Stimulated activated CD8-positive, alpha-beta memory T cell treated with anti-CD3 and anti-CD28 coated beads, Interleukin-15, amount 100 ng/mL, for 1 hour (primary cell): Measurements from ENCODE around the gene ACTL6B.
A peak's percentile ranks its signal among the peaks of the same experiment; 100 is the strongest.

Experiments used
- DNase-seq: peaks from one replicate; pipeline ENCODE4 v3.0.0-alpha.2; 2020; ENCODE audit warnings: low read depth

The ACTL6B gene

DNA sequence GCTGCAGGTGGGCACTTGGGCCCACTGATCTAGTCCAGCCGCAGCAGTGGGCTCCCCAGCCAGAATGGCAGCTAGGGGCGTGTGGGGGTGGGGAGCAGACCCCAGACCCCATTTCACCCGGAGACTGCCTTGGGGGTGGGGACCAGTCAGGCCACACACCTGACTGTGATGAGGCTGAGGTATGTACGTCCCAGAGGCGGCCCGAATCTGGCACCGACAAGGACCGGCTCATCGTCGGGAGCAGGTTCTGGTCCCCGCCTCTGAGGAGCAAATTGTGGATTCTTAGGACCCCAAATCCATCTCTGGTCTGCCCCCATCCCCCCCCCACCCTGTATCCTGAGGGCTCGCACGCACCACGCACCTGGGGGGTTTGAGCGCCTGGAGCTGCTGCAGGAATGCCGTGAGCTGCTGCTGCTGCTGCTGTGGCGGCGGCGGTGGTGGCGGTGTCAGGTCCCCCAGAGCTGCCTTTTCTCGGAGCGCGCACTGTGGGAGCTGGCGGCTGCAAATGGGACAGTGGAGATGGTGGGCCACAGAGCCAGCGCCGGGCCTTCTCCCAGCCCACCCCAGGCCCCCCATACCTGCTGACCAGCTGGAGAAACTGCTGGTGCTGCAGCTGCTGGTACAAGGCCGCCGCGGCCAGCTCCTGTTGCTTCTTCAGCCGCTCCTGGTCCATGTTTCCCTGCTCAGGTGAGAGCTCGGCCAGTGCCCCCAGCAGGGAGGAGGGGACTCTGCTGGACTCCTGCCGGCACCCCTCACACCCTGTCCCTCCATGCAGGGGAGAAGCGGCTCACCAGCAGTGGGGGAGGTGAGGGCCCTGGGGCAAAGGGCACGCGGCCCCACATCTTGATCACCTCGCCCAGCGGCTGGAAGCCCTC is 27.6 kb upstream of the ACTL6B start:
- no peak for DNase-seq

DNA sequence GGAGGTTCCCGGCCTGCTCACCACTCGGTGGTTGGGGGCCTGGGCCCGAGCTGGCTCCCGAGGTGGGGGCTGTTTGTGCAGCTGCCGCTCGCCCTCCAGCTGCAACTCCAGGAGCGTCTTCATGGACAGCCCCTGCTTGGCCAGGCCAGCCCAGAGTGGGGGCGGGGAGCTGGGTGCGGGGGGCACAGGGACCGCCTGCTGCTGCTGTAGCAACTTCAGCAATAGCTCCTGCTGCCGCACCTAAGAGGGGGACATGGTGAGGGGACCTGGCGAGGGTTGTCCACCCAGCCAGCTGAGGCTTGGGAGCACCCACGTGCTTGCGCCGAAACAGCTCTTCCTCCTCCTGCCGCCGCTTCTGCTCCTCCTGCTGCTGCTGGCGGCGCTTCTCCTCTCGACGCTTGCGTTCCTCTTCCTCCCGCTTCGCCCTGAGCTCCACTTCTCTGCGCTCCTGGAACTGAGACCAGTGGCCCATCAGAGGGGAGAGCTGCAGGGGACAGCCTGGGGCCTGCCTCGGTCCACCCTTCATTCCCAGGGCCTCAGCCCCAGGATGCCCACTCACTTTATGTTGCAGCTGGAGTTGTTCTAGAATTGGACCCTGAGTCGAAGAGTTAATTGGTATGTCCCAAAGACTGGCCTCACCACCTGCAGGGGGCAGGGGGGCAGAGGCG is 26.9 kb upstream of the ACTL6B start:
- no peak for DNase-seq

DNA sequence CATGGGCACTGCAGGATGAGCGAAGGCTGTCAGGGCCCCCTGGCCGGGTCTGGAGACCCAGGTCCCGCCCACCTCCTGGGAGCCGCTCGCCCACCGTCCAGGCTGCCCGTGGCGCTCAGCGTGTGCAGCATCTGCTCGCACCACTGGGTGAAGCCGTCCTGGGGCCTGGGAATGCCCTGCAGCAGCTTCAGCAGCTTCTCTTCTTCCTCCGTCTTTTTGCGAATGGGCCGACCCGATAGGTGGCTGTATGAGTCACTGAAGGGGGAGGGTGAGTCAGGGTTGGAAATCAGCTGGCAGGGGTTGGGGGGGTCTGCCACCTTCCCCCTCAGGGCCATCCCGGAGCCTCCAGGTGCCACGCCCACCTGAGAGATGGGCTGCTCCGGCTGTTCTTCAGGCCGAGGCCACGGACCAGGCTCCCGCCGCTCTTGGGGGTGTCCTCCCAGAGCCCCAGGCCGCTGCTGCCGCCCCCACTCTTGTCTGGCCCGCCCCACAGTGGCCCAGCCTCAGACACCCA is 26.0 kb upstream of the ACTL6B start:
- no peak for DNase-seq

DNA sequence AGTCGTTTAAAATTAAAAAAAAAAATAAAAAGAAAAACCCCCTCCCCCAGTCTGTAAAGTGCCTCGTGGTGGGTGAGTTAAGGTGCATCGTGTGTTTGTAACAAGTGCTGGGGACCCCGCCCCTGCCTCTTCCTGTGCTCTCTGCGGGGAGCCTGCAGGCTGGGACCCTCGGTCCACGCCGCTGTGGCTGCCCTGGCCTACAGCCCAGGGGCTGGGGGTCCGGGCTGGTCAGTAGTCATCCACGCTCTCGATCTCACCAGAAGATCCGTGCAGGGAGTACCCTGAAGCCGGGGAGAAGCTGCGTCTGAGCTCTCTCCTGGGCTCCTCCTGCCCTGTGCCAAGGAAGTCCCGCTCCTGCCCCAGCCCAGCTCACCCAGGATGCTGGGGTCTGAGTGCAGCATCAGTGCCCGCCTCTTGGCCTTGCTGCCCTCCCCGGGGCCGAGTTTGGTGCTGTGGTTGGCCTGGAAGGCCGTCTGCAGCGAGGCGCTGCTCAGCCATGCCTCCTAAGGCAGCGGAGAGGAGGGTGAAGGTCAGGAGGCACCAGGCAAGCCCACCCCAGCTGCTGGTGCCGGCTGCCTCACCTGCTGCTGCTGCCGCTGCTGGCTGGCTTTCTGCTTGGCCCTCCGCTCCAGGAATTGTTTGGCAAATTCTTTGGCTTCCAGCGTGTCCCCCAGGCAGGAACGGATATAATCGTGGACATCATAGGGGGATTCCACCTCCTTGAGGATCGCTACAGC is 25.4 kb upstream of the ACTL6B start:
- DNase-seq: no peak

DNA sequence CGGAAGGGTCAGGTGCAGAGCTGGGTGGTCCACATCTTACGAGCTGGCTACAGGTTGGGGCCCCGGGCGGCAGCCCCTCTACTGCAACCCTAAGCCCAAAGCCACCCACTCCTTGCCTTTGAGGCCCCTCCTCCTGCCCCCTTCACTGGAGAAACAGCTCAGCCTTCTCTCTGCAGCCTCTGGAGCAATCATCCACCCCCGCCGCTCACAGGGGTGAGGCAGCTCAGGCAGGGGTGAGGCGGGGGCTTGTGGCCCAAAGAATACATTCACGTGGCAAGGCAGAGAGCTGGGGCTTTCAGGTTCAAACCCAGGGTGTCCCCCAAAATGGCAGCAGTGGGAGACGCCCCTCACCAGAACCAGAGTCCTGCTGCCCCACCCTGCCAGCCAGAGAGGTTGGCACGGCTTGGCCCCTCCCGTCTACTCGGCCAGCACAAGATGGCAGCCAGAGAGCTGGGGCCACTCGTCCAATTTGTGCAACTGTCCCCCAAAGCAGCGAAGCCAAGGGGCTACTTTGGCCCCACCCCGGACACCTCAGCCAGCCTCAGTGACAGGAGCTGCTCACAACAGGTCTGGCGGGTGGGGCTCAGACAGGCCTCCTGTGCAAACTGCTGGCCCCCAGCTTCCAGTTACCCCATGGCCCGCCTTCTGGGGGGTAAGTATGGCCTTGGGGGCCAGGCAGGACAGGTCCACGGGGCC is 24.5 kb upstream of the ACTL6B start:
- DNase-seq: no peak

DNA sequence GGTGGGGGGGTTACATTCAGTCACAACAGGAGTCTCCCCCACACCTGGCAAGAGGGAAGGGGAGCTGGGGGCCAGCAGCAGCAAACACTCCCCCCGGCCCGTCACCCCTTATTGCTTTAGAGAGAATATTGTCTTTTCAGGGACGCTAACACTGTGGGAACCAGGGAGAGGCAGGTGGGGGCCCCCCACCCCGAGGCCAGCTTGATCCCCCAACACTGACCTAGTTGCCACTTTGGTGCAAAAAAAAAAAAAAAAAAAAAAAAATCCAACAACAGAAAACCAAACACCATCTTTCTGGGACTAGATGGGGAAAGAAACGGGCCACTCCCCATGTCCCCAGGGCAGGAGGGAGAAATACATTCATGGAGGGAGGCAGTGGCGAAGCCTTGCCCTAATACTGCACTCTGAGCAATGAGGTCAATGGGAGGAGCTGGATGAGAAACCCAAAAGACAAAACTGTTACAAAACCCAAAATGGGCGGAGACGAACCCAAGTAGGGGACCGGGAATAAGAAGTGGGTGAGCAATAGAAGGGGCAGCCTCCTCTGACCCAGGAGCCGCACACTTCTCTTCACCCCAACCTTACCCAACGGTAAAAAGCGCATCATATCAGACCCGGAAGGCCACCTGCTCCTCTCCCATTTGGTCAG is 23.8 kb upstream of the ACTL6B start:
- no peak for DNase-seq

DNA sequence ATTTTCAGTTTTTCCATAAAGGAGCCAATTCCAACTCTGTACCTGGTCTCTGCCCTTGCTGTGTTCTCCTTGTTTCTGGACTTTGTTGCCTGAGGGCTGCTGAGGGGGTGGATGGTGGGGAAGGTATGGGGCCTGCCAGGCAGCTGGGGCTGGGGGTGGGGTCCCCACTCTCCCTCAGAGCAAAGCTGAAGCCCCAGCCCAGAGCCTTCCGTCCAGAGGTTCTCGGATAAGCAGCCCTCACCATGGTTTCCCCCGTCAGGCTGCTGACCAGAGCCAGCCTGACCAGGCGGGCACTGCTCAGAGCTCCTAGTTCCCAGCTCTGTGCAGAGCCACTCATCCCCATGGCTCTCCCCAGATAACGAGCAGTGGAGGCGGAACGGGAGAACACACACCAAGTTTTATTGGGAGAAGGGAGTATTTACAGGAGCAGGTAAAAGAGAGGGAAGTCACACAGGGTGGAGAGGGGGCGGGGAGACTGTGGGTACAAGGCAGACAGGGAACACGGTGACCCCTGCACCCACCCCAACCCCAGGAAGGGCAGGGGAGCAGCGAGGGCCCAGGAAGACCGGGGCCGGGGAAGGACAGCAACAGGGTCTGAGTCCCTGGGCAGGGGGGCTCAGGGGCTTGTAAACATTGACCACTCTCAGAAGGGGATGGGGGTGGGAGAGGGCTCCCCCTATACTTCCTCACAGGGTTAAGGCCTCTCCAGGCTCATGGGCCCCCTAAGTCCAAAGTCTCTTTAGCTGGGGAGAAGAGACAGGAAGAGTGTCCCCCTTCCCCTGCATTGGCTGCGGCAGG is 23.1 kb upstream of the ACTL6B start:
- no peak for DNase-seq

DNA sequence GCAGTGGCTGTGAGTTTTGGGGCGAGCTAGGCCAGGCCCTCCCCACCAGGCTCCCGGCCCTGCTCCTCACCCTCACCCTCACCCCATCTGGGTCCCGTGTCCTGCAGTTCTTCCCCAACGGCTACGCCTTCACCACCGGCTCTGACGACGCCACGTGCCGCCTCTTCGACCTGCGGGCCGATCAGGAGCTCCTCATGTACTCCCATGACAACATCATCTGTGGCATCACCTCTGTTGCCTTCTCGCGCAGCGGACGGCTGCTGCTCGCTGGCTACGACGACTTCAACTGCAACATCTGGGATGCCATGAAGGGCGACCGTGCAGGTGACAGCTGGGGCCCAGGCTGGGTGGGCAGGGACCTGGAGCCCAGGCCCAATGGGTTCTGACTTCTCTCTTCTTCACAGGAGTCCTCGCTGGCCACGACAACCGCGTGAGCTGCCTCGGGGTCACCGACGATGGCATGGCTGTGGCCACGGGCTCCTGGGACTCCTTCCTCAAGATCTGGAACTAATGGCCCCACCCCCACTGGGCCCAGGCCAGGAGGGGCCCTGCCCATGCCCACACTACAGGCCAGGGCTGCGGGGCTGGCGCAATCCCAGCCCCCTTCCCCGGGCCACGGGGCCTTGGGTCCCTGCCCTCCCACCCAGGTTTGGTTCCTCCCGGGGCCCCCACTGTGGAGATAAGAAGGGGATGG is 22.2 kb upstream of the ACTL6B start:
- no peak for DNase-seq

DNA sequence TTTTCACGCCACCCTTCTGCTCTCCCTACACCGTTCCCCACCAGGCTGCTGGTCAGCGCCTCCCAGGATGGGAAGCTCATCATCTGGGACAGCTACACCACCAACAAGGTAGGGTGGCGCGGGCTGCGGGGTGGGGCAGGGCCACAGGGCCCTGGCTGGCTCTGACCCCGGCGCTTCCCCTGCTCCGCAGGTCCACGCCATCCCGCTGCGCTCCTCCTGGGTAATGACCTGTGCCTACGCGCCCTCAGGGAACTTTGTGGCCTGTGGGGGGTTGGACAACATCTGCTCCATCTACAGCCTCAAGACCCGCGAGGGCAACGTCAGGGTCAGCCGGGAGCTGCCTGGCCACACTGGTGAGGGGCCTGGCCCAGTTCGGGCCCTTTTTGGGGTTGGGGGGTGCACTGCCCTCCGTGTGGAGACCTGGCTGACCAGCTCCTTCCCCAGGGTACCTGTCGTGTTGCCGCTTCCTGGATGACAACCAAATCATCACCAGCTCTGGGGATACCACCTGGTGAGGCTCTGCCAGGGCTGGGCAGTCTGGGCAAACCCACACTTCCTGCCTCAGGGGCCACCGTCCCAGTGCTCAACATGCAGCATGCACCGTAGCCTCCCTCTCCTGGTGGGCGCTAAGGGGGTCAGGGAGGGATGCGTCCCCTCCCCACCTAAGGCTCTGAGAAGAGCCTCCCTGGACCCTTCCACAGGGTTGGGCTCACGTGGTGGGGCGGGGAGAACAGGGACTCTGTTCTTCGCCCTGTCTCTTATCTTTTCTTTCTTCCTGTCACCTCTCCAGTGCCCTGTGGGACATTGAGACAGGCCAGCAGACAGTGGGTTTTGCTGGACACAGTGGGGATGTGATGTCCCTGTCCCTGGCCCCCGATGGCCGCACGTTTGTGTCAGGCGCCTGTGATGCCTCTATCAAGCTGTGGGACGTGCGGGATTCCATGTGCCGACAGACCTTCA is 21.3 kb upstream of the ACTL6B start:
- DNase-seq: no peak

DNA sequence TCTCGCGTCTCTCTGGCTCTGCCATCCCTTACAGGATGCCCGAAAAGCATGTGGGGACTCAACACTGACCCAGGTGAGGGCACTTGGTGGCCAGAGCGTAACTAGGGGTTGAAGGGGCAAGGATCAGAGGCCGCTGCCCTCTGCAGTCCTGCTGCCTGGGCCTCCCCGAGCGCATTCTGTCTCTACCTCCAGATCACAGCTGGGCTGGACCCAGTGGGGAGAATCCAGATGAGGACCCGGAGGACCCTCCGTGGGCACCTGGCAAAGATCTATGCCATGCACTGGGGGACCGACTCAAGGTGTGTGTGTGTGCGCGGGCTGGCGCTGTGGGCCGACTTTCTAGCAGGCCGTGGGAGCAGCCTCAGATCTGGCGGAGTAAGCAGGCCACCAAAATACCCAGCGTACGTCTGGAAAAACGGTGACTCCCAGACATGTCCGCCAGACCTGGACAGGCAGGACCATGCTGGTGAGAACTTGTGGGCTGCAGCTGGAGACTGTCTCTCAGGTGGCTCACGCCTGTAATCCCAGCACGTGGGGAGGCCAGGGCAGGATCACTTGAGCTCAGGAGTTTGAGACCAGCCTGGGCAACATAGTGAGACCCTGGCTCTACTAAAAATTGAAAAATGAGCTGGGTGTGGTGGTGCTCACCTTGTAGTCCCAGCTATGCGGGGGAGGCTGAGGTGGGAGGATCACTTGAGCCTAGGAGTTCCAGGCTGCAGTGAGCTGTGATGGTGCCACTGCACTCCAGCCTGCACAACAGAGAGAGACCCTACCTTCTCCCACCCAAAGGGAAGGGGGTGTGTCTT is 20.5 kb upstream of the ACTL6B start:
- no peak for DNase-seq

DNA sequence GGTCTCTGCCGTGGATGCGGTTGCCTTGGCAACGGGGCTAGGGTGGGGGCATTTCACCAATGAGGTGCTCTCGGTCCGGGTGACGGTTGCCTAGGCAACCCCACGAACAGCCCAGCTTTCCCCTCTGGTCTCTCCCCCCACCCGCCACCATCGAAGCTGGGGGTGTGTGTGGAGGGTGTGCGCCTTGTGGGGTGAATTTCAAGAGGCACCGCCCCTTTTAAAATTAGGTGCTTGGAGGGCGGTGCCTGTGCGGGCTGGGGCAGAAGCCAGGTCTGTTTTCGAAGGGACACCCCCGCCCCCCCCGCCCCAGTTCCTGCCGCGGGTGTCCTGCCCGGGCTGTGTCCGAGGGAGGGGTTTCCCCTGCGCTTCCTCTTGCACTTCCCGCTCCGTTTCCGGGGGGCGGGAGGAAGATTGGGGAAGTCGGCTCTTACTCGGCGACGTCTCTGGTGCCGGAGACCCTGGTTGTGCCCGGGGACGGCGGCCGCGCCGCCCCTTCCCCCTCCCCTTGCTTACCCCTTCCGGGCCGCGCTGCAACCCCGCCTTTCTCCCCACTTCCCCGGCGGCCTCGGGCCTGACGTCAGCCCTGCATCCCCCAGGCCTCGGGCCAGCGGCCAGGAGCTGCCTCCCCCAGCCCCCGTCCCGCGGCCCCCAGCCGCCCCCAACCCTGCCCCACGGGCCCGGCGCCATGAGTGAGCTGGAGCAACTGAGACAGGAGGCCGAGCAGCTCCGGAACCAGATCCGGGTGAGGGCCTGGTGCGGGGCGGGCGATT is 19.5 kb upstream of the ACTL6B start:
- DNase-seq: peak; percentile 64

DNA sequence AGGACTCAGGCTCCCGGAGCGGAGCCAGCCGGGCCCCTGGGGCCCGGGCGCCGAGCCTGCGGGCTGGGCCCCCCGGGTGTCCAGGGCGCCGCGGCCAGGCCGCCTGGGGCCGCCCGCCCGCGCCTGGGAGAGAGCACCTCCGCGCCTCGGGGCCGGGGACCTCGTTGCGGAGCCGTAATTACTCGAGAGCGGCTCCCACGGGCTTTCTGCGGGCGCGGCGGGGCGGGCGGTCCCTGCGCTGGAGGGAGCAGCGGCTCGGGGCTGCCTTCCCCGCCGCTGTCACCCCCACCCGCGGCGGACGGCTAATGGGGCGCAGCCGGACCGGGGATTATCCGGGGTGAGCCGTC is 18.8 kb upstream of the ACTL6B start:
- no peak for DNase-seq

DNA sequence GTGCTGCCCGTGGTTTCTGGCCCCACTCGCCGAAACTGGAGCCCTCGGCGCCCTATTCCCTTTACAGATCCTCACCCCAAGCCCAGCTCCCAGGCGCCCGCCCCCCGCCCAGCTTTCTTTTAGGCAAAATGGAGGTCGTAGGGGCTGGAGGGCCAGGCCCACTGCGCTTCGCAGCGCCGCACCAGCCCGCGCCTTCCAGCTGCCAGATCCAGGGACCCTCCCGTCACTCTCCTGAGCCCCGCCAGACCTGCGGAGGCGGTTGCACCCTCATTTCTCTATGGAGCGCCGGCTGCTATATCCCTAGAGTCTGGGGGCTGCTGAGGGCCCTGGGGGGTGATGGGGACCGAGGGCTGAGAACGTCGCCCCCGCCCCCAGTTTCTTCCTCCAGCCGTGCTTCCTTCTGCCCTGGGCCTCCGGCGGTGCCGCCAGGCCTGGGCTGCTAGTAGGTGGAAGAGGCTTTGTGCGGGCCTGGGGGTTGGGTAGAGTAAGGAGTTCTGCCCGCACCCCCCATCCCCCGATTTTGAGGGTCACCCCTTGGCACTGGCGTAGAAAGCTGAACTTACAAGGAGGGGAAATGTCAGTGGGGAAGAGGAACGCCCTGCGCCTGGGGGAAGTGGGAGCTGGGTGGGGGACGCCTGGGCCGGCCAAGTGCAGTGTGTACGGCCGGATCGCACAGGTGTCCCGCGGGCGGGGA is 18.3 kb upstream of the ACTL6B start:
- DNase-seq: no peak

DNA sequence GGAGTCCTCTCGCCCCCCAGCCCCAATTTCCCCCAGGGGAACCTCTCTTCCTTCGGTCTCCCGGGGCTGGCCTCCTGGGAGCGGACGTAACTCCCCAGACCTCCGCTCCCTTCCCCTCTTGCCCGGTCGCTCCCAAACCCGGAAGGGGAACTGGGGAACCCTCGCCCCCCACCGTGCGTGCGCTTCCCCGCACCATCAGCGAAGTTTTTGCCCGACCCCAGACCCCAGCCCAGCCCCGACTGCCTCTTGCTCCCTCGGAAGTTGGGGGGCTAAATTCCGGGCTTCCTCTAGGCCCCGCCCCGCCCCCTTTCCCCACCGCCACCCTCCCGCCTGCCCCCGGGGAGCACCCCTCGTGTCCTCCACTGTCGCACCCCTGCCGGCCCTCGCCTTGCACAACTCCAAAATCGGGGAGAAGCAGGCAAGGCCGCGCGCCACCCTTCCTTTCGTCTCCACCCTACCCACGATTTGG is 17.7 kb upstream of the ACTL6B start:
- DNase-seq: no peak

DNA sequence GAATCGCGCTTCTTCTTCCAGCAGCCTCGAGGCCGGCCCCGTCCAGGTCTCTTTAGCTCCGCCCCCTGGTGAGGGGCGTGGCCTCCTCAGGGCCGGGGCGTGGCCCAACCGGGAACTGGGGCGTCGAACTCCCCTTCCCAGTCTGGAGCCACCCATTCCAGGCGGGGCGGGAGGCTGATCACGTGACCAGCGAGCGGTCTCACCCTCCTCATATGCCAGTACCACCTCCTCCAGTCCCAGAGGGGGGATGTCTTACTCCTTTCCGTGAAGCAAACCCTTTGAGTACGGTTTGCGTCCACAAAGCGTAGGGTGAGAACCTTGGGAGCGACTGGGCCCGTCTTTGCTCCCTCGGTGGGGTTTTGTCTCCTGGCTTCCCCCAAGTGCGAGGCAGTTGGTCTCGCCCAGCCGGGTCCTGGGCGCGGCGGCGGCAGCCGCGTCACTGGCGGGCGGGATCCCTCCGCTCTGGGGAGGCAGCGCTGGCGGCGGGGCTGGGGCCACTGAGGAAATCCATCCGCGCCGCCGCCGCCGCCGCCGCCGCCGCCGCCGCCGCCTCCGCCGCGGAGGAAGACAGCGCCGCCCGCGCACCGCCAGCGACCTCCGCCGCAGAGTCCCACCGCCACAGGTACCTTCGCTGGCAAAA is 17.2 kb upstream of the ACTL6B start, which contains the start of gene GNB2:
TSS of gene GNB2 (plus strand) at position 439 of the 640 bp plus-strand sequence. CDS start 2,526 bp downstream, outside the sequence.
- DNase-seq: peak; percentile 96
